Transverse colon (tissue), 3 donors: ENCODE results near the gene CCDC148.

ENCODE experiments used
- CTCF ChIP-seq, 5 experiments: fragments of 200-600 bp in 3 of 5; fragments of 450-650 bp in 2 of 5; sonication (generic) in 3 of 5; IDR thresholded peaks; 1 replicate in 2 of 5; 2 replicates in 3 of 5; pipeline ENCODE4 v1.5.1; 2016 to 2017; ENCODE audit warnings: antibody characterized with exemption in 5 of 5, inconsistent platforms in 3 of 5, mild to moderate bottlenecking in 2 of 5, moderate library complexity in 1 of 5
- EP300 ChIP-seq: sonication (generic); formaldehyde crosslinking; IDR thresholded peaks from one replicate; pipeline ENCODE4 v1.6.1; 2017; ENCODE audit warnings: antibody characterized with exemption, low read depth
- POLR2A ChIP-seq: fragments of 450-650 bp; IDR thresholded peaks from one replicate; pipeline ENCODE4 v1.6.1; 2016; ENCODE audit warnings: antibody characterized with exemption, mild to moderate bottlenecking, moderate library complexity

GRCh38 chr2:158458617-158458920 is 2.0 kb upstream of the CCDC148 start:
- no peak for TF ChIP-seq CTCF (IDR thresholded peaks at IDR 0.05)
- TF ChIP-seq POLR2A: no peak
- TF ChIP-seq EP300: no peak
